Activated CD8-positive, alpha-beta memory T cell treated with anti-CD3 and anti-CD28 coated beads for 48 hours (primary cell): ENCODE data around the gene CADPS.

ENCODE experiments used
- DNase-seq, 3 experiments: peaks; one replicate each; pipeline ENCODE4 v3.0.0-alpha.2; 2020; ENCODE audit warnings: low read depth in 2 of 3, low spot score in 2 of 3

Gene CADPS

GRCh38 chr3:62647711-62648110 is 227.5 kb downstream of the CADPS start:
- DNase-seq, result no peak

- no peak for DNase-seq
These were observed 230.7 kb downstream of the CADPS start for GRCh38 chr3:62644493-62644892.

GRCh38 chr3:62638316-62638715 is 236.9 kb downstream of the CADPS start:
- no peak for DNase-seq

GRCh38 chr3:62636235-62636826 is 238.9 kb downstream of the CADPS start:
- DNase-seq, result no peak

GRCh38 chr3:62632510-62633294 is 242.5 kb downstream of the CADPS start:
- DNase-seq, result no peak

GRCh38 chr3:62631488-62631887 is 243.7 kb downstream of the CADPS start:
- no peak for DNase-seq

- no peak for DNase-seq
These were observed 244.6 kb downstream of the CADPS start for GRCh38 chr3:62630664-62631063.

GRCh38 chr3:62625268-62625667 is 249.9 kb downstream of the CADPS start:
- DNase-seq, result no peak

GRCh38 chr3:62624185-62624584 is 251.0 kb downstream of the CADPS start:
- DNase-seq, result no peak

- DNase-seq, result no peak
These were observed 252.6 kb downstream of the CADPS start for GRCh38 chr3:62622553-62623174.

GRCh38 chr3:62621925-62622324 is 253.3 kb downstream of the CADPS start:
- DNase-seq, result no peak

- no peak for DNase-seq
These were observed 254.0 kb downstream of the CADPS start for GRCh38 chr3:62621176-62621575.

GRCh38 chr3:62615258-62615849 is 259.9 kb downstream of the CADPS start:
- DNase-seq, result no peak

- DNase-seq, result no peak
These were observed 260.7 kb downstream of the CADPS start for GRCh38 chr3:62614527-62614926.

- DNase-seq, result no peak
These were observed 263.5 kb downstream of the CADPS start for GRCh38 chr3:62611541-62612240.

- DNase-seq, result no peak
These were observed 267.8 kb downstream of the CADPS start for GRCh38 chr3:62607287-62608029.

- no peak for DNase-seq
These were observed 269.7 kb downstream of the CADPS start for GRCh38 chr3:62605413-62606068.

- DNase-seq, result no peak
These were observed 270.4 kb downstream of the CADPS start for GRCh38 chr3:62604751-62605351.

GRCh38 chr3:62604298-62604697 is 270.9 kb downstream of the CADPS start:
- DNase-seq, result no peak

- no peak for DNase-seq
These were observed 272.2 kb downstream of the CADPS start for GRCh38 chr3:62602987-62603386.
